GM19397 (cell line): ENCODE data around the gene ENAH.

ENCODE experiments used
- ATAC-seq: cut with Tn5 transposase; IDR thresholded peaks from one replicate; pipeline ENCODE4 v1.9.1; 2021; ENCODE audit warnings: mild to moderate bottlenecking, moderate library complexity; ENCODE audit not compliant: unreplicated experiment

ENAH gene

DNA sequence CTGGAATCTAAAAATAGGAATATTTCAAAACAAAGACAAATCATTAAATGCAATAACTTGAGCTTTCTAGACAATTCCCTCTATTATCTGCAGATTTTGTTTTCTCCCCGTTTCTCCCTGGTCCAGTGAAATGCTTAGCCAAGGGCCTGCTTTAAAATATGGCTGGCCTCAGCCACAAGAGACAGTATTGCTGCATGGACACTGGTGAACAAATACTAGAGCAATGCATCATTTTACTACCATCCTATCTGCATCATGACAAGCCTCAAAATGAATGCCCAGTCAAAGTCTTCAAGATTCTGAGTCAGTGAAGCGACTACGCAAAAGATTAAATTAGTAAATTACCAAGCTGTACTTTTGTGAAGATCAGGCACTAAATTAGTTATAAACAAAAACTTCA lies 80.5 kb downstream of the ENAH start:
- no peak for ATAC-seq

DNA sequence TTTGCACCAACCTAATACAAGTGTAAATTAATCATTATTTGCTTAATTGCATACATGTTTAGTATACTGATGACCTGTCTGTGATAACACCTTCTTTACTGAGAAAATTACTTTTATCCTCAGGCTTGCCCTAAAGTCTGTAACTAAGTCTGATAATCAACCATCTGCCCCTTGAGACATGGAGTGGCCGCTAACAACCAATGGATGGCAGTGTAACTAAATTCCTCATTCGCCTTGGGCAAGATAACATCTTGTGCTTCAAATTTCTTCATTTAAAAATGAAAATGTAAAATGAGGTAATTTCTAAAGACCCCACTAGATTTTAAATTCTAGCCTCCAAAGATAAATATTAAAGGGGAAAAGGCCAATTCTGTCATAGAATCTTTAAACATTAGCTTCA lies 85.1 kb downstream of the ENAH start:
- ATAC-seq, result no peak

GRCh38 chr1:225565847-225566246 lies 87.1 kb downstream of the ENAH start:
- ATAC-seq, result no peak

DNA sequence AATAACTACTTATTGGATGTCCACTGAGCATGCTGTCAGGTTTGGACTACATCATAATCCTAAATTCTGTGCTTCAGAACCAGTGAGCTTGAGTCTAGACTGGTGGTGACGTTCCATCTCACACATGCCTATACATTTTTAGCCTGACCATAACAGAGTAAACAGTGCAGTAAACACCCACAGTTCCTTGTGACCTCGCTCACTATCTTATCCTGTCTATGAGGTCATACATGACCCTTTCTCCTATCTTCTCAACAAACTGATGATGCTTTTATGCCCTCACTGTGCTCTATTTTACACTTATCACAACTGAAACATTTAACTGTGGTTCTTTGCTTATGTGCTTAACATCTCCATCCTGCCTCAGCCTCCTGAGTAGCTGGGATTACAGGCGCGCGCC lies 91.2 kb downstream of the ENAH start:
- no peak for ATAC-seq

DNA sequence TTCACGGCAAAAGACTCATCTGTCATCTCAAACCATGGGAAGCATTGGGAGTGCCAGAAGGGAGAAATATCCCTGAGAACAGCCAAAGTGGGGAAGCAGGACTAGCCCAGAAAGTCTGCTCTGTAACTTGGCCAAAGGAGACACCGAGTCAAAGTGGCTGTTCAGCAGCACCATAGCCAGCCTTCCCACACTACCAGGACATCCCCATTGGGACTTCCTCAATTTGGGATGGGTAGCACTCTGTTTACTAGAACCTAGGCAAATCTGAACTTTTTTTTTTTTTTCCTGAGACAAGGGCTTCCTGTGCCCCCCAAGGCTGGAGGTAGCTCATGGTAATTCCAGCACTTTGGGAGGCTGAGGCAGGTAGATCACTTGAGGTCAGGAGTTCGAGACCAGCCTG lies 93.0 kb downstream of the ENAH start:
- no peak for ATAC-seq

- ATAC-seq, result no peak
Observed at GRCh38 chr1:225559326-225559725, 93.6 kb downstream of the ENAH start.

GRCh38 chr1:225556694-225557093 lies 96.2 kb downstream of the ENAH start:
- ATAC-seq, result no peak

DNA sequence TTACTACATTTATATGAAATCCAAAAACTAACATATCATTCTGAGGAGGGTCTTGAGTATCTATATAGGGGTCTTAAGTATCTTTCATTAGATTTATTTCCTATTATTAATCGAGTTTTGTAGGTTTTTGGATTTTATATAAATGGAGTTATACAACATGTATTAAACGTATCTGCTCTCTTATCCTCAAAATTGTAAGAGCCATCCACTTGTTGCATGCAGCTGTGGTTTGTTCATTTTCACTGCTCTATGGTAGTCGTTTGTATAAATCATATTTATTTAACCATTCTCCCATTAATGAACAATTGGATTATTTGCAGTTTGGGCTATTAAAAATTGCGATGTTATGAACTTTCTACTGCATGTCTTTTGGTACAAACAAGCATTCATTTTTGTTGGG lies 97.1 kb downstream of the ENAH start:
- ATAC-seq, result no peak

GRCh38 chr1:225554216-225554812 lies 98.6 kb downstream of the ENAH start:
- ATAC-seq, result no peak

DNA sequence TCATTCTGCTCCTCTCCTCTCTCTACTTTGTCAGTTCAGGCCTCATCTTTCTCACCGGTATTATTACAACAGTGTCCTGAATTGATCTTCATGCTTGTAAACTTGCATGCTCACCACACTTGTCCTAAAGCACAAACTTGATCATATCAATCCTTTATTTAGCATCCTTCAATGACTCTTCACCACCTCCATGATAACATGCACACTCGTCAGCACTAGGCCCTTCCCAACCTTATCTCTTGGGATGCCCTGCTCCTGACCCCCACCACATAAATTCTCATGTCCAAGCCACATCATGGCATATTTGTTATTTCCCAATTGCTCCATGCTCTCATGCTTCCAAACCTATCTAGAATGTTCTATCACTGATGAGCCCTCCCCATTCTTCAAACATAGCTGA lies 103.1 kb downstream of the ENAH start:
- ATAC-seq, result no peak

DNA sequence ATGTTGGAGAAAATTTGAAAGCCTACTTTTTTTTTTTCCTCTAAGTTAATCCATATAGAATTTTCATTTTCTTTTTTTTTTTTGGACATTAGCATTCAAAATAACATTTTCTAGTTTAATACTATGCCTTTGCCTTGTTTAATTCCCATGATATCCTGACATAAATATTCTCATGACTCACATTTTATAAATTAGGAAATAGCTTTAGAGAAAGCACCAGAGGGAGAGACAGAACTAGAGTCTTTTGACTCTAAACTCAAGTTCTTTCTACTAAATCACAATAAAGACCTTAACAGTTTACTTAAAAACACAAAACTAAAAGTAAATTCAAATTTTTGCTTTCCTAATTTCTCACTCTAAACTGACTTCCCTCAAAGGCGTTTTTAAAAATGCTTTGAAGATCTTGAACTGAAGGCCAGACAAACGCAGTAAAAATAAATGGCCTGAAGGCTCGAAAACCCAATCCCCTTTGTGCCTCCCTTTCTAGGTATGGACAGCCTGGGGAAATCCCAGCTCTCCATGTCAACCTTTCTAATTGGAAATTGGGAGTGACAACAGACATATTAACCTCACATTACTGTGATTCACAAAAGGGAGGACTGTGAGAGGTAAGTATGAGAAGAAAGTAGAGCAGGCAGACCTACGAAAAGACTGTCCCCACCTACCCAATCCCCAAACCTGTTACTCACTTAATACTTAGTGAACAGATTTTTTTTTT lies 104.6 kb downstream of the ENAH start:
- no peak for ATAC-seq

- no peak for ATAC-seq
Observed at GRCh38 chr1:225545649-225546048, 107.3 kb downstream of the ENAH start.

DNA sequence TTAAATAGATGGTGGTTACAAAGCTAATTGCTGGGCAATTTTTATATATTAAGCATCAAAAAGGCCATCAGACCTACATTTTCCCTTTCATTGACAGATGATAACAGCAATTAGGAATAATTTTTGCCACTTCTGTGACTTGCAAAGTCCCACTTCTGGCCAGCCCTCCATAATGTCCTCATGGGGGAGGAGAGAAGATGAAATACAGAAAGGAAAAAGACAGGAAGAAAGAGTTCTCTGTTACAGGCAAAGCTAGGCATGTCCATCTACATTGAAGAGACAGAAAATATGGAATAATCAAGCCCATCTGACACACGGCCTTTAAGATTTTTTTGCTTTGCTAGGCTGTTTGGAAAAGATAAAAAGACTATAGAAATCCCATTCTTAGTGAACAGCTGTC lies 108.0 kb downstream of the ENAH start:
- no peak for ATAC-seq

DNA sequence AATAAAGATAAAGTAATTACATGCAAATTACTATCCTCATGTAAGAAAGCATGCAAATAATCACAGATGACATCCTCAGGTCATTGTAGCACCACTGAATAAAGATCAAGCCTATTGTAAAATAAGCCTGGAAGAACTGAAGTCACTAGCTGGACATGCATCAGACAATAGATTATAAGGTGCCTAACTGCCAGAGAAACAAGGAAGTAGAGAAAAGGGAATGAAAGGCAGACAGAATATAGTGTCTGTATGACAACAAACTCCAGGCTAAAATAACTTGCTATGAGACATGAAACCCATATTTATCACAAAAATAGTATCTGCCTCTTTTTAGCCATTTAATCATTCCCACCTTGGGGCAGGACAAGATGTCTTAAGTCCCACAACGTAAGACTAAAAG lies 108.7 kb downstream of the ENAH start:
- no peak for ATAC-seq

DNA sequence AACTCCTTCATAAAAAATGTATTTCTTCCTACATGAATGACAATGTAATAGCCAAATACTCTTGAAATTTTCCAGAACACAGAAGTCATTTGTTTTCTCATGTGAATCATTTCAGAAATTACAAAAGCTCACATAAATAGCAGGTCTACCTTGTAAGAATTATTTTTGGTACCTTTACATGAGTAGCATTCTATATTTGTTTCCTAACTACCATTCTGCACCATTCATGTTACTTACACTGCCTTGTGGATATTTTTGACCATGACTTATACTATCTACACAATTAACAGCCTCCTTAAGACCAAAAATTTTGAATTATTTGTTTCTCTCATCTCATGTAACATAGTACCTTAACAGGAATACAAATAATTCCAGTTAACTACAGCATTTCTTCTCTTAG lies 109.6 kb downstream of the ENAH start:
- ATAC-seq, result no peak

GRCh38 chr1:225541383-225541782 lies 111.5 kb downstream of the ENAH start:
- ATAC-seq, result no peak

DNA sequence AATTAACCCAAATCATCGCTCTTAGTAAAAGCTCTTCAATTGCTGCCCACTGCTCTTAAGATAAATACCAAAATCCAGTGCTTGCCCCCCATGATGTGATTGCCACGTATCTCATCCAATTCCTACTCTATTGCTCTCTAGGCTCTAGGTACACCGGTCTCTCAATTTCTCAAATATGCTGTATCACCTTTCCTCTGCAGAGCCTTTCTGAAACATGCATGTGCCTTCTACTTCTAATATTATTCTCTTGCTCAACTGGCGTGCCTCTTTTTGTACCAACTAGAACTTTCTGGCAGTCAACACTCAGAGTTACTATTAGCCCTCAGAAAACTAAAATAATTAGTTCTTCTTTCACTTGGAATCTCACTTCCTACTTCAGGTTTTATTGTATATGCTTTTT lies 113.3 kb downstream of the ENAH start:
- no peak for ATAC-seq

DNA sequence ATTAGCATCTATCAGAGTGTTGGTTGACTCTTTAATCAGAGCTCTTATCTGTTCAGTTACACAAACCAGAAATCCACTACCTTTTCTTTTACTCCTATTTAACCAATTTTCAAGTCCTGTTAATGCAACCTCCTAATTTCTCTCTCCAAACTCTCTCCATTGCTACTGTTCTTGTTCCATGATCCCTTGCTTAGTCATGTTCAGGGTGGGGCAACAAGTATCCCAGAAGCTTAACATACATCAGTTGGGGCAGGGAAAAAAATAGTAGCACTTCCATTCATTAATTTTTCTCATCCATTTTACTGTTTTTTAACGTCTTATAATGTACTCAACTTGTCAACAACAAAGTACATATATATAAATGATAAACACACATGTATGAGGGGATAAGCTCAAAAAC lies 113.9 kb downstream of the ENAH start:
- ATAC-seq, result no peak

- no peak for ATAC-seq
Observed at GRCh38 chr1:225537554-225538251, 115.2 kb downstream of the ENAH start.

- ATAC-seq, result no peak
Observed at GRCh38 chr1:225535280-225535679, 117.6 kb downstream of the ENAH start.

DNA sequence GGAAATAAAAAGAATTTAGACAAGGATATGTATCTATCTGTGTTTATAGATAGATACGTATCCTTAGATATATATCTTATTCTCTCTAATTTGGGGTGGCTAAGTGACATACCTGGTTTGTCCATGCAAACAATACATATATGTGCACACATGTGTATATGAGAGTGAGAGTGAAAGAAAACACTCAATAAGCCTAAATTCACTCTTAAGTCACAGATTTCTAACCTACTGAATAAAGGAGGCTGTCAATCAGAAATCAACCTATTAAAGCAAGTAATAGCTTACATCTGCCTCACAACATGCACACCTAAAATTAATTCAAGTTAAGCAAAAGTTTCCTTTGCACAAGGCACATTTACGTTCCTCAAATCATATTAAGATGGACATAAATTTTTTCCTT lies 118.2 kb downstream of the ENAH start:
- no peak for ATAC-seq

DNA sequence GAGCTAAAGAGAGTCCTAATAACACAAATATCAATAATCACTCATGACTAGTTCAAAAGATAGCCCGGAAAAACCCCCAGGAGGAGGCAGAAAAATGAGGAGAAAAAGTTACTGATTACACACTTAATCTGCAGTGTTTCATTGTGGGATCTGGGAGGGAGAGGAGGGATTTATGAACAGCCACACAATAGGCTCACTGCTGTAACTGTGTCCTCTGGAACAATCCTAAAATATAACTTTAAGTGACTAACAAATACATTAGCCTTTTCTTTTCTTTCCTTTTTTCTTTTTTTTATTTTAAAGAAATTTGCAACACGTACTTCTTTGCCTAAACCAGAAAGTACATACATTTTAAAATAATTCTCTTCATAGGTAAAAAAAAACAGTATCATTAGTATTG lies 118.8 kb downstream of the ENAH start:
- no peak for ATAC-seq
